Effector CD4-positive, alpha-beta T cell (primary cell): ENCODE measurements around the gene HUWE1.
"Not testable (repeated sequence)": the region's sequence is repeated elsewhere in the genome, so short reads cannot be mapped to it uniquely, and the experiment has no call there.

Experiments used
- DNase-seq: peaks from one replicate; pipeline ENCODE4 v3.0.0-alpha.2; 2020
- total RNA-seq: gene quantifications from one replicate; lab custom pipeline; 2026; lab: John Stamatoyannopoulos, UW

The HUWE1 gene, protein sequence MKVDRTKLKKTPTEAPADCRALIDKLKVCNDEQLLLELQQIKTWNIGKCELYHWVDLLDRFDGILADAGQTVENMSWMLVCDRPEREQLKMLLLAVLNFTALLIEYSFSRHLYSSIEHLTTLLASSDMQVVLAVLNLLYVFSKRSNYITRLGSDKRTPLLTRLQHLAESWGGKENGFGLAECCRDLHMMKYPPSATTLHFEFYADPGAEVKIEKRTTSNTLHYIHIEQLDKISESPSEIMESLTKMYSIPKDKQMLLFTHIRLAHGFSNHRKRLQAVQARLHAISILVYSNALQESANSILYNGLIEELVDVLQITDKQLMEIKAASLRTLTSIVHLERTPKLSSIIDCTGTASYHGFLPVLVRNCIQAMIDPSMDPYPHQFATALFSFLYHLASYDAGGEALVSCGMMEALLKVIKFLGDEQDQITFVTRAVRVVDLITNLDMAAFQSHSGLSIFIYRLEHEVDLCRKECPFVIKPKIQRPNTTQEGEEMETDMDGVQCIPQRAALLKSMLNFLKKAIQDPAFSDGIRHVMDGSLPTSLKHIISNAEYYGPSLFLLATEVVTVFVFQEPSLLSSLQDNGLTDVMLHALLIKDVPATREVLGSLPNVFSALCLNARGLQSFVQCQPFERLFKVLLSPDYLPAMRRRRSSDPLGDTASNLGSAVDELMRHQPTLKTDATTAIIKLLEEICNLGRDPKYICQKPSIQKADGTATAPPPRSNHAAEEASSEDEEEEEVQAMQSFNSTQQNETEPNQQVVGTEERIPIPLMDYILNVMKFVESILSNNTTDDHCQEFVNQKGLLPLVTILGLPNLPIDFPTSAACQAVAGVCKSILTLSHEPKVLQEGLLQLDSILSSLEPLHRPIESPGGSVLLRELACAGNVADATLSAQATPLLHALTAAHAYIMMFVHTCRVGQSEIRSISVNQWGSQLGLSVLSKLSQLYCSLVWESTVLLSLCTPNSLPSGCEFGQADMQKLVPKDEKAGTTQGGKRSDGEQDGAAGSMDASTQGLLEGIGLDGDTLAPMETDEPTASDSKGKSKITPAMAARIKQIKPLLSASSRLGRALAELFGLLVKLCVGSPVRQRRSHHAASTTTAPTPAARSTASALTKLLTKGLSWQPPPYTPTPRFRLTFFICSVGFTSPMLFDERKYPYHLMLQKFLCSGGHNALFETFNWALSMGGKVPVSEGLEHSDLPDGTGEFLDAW (N-terminal part only)
- 475 reads per million, percentile 98 among the genes with 10 or more reads in this experiment for total RNA-seq

DNA sequence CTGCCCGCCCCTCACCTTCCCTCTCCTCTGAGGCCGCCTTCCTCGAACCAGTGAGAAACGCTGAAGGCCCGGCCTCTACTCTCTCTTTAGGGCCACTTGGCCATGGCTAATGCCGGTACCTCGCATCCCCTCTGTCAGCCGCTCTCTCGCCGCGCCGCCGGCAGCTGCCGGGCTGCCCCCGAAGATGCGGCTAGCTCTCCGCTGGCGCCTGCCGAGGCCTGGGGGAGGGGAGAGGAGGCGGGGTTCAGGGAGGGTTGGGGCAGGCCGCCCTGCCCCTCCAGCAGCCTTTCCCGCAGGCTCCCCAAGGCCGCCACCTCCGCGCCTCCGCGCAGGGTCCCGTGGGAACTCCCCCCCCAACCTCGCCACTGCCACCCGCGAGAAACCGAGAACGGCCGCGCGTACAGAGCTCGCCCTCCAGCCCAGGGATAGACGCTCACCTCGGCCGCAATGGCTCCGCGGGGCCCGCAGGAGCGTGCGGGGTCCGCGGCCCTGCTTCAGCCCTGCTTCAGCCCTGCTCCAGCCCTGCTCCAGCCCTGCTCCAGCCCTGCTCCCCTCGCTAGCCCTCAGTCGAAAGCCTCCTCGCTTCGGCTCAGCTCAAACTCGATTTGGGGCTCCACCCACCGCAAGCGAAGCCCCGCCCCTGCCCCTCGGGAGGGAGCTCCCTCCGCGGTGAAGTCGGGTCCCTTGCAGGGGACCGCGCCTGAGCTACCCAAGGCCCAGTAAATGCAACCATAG, at the start of gene HUWE1:
Gene HUWE1 (minus strand): TSS at position 569 of the 735 bp plus-strand sequence. CDS start 32,612 bp downstream, outside the sequence.
- peak; percentile 70 for DNase-seq

DNA sequence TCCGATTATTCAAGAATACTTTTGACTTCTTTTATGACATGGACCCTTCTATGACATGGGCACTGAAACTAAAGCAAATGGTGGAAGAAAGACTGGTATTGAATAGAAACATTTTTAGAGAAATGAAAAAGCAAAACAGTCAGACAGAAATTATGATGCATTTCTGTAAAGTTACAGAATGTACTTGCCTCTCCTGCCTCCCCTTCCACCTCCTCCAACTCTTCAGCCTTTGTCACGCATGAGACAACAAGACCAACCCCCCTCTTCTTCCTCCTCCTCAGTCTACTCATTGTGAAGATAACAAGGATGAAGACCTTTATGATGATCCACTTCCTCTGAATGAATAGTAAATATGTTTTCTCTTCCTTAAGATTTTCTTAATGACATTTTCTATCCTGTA, 46.3 kb upstream of the HUWE1 start:
- no peak for DNase-seq

DNA sequence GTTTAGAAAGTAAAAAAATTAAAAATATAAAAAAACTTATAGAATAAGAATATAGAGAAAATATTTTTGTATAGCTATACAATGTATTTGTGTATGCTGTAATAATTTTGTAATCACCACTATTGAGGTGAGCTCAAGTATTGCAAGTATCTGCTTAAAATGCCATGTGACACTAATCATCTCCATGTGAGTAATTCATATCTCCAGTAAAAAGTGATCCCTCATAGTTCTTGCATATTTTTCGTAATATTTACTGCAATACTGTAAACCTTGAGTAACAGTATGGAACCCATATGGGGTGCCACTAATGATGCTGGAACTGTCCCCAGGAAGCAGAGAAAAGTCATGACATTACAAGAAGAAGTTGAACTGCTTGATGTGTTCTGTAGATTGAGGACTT, 43.2 kb upstream of the HUWE1 start:
- DNase-seq, result no peak

DNA sequence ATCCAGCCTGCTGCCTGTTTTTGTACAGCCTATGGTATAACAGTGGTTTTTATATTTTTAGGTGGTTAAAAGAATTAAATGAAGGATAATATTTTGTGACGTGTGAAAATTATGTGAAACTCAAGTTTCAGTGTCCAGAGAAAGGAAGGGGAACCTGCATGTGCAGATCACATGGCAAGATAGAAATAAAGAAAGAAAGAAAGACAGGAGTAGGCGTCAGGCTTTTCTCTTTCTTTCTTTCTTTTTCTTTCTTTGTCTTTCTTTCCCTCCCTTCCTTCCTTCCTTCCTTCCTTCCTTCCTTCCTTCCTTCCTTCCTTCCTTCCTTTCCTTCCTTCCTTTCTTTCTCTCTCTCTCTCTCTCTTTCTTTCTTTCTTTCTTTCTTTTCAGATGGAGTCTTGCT, 42.0 kb upstream of the HUWE1 start:
- no peak for DNase-seq

DNA sequence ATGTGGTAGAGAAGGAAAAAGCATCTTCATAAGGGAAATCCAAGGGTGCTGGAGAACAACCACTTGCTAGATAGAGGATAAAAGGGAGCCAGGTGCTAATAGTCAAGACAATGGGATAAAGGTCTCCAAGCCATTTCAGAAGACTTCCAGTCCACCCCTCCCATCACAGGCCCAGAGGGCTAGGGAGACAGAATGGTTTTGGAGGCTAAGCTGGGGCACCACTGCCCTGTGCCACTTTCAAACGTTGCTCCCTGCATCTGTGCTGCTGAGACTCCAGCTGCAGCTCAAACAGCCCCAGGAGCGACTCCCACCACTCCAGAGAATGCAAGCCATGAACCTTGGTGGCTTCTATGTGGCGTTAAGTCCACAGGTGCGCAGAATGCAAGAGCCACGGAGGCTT, 38.4 kb upstream of the HUWE1 start:
- no peak for DNase-seq

DNA sequence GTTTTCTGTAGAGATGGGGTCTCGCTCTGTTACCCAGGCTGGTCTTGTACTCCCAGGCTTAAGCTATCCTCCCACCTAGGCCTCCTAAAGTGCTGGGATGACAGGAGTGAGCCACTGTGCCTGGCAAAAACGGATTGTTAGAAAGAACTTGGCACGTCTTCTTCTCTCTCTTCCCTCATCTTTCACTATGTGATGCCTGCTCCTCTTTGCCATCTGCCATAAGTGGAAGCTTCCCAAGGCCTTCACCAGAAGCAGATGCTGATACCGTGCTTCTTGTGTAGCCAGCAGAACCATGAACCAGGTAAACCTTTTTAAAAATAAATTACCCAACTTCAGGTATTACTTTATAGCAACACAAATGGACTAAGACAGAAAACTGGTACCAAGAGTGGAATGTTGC, 36.9 kb upstream of the HUWE1 start:
- DNase-seq, result no peak

DNA sequence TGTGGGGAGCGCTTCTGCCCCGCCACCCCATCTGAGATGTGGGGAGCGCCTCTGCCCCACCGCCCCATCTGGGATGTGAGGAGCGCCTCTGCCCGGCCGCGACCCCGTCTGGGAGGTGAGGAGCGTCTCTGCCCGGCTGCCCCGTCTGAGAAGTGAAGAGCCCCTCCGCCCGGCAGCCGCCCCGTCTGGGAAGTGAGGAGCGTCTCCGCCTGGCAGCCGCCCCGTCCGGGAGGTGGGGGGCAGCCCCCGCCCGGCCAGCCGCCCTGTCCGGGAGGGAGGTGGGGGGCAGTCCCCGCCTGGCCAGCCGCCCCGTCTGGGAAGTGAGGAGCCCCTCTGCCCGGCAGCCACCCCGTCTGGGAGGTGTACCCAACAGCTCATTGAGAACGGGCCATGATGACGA, 35.1 kb upstream of the HUWE1 start:
- DNase-seq, result not testable (repeated sequence)

DNA sequence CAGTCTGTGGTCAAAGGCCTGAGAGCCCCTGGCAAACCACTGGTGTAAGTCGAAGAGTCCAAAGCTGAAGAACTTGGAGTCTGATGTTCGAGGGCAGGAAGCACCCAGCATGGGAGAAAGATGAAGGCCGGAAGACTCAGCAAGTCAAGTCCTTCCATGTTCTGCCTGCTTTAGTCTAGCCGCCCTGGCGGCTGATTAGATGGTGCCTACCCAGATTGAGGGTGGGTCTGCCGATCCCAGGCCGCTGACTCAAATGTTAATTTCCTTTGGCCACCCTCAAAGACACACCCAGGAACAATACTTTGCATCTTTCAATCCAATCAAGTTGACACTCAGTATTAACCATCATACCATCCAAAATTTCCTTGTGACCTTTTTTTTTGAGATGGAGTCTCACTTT, 33.1 kb upstream of the HUWE1 start:
- not testable (repeated sequence) for DNase-seq

DNA sequence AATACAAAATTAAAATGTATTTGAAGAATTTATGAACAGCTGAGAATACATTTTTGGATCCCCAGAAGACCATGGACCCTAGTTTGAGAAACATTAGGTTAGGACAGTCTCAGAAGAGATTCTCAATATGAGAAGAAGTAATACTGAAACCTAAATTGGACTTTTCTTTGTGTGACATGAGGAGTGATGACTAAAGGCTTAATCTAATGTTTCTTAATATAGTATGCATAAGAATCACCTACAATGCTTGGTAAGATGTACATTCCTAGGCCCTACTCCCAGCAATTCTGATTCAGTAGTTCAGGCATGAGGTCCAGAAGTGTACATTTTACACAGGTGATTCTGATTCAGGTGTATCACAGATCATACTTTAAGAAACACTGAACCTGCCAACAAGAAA, 31.6 kb upstream of the HUWE1 start:
- DNase-seq, result no peak

DNA sequence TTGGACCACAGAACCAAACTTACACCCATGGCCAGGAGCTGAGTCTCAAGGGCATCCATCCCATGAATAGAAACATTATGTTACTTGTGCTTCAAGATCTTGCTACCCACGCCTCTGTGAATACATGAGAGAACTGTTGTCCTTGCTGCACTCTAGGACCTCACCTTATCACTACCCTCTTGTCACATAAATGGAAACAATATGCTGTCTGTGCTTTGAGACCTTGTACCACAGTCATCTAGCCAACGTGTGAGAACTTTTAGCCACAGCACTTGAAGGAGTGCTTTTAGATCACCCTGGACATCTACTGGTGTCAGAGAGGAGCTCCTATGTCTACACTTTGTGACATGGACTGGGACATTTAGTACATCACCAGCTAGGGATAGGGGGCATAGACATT, 30.7 kb upstream of the HUWE1 start:
- DNase-seq, result no peak

DNA sequence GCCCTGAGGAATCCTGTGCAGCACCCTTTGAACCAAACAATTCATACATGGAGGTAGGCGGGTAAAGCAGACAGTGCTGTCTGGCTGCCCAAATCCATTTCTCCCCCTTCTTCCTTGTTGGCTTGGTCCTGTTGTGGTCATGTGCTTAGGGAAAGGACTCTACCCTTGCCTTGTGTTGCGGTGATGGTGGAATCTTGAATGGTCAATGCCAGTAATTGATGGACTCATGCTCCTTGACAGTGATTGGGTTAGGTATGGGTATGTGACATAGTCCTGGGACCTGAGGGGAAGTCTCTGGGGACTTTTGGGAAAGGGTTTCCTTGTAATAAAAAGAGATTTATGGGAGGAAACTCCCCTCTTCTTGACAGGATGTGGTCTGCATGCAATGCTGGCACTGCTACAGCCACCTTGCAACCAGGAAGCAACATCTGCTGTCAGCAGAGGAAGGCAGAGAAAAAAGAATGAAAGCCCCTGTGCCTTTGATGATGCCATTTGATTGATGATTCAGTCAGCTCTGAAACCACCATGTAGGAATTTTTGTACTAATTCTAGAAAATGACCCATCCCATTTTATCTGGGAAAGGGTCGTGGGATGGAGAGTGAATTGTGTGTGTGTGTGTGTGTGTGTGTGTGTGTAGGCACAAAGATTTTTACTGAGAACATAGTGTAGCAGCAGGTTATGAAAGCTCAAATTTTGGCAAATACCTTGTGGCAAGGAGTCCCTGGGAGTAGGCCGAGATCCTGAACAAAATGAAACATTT, 30.0 kb upstream of the HUWE1 start:
- DNase-seq, result peak; percentile 30

DNA sequence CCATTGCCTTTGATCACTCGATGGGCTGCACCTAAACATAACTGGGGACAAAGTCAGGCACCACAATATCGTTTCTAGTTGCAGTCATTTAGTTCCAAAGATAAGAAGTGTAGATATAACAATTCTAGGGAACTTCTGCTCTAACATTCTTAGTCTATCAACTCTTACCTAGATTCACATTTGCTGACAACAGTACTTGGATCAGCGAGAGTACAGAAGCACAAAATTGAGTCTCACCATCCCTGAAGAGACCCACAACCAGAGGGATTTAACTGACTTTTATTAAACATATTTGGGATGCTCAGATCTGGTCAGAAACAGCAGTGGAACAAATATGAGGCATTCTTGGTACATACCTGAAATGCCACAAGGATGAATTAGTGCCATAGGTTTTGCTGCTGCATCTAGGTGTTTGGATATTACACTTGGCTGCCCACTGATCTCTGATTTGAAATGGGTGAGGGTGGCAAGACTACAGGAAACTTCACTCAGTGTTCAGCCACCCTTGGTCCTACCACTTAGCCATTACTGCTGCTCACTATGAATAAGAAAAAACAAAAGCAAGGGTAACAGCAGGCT, 28.9 kb upstream of the HUWE1 start:
- DNase-seq, result no peak

DNA sequence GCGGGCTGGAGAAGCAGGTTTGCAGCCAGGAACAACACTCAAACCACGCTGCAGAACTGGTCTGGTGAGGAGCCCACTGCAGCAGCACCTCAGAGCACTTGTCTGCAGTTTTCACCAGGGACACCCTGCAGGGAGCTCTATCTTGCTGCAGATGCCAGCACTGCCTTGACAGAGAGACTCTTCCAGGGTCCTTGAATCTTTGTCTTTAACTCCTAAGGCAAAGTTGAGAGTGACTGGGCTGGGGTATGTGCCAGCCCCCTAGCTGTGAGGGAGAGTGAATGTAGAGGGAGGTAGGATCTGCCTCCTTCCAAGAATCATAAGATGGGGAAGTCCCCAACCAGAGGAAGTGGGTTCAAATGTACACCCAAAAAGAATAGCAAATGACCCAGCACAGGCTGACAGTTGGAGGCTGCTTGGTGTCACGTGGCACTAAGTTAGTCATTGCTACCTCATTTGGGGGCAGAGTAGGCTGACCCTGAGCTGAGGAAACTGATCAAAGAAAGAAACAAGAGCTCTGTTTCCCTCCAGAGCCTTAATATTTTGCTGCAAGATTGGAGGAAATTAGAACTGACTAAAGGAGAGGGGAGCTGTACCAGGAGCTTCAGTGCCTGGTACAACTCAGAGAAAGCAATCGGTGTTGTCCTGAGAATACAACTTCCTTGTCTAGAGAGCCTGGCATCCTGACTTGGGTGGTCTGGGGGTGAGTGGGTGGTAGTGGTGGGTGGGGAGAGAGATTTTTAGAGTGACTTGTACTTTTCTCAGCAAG, 28.2 kb upstream of the HUWE1 start:
- DNase-seq, result peak; percentile 36

DNA sequence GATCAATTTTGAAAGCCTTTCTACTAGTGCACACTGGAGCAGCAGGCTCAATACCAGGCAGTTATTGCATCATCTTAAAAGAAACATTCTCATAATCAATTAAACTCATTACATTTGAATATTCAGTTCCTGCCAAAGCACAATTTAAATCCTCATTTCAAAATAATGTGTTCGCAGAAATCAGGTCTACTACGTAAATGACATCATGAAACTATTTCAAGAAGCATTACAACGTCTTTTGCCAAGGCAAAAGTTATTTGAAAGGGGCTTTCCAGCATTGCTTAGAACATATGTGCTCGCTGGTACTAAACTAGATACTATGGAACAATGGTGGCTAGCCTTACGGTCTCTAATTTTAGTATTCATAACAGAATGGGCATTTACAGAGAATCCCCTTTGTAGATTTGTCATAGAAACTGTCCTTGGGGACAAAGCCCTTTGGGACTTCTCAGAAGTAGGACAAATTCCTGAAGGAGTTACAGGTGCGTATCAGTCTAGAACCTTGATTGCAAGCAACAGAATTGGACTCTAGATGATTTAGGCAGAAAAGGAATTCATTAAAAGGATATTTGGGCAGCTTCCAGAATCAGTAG, 27.6 kb upstream of the HUWE1 start:
- DNase-seq, result no peak

DNA sequence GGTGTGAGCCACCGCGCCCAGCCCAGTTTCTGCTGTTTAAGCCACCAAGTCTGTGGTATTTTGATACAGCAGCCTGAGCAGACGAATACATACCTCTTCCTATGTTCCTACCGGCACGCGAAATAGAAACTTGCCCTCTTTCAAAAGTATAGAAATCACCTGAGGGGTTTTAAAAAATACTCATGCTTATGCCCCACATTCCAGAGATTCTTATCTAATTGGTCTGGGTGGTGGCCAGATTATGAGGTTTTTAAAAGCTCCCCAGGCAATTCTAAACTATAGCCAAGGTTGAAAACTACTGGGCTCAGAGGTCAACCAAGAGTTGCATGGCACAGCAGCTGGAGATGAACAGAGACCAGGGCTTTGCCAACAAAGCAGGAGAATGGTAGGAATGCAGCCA, 24.9 kb upstream of the HUWE1 start:
- no peak for DNase-seq

DNA sequence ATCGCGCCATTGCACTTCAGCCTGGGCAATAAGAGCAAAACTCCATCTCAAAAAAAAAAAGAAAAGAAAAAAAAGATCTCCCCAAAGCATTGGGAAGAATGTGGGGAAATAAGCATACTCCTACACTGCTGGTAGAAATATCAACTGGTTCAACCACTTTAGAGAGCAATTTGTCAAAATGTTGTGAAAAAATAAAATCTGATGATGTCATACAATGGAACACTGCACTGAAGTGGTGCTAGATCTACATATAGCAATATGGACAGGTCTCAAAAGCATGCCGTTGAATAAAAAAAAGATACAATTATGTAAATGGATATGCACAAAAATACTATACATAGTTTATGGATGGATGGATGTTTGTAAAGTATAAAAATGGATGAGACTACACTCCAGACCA, 18.3 kb upstream of the HUWE1 start:
- DNase-seq, result no peak

DNA sequence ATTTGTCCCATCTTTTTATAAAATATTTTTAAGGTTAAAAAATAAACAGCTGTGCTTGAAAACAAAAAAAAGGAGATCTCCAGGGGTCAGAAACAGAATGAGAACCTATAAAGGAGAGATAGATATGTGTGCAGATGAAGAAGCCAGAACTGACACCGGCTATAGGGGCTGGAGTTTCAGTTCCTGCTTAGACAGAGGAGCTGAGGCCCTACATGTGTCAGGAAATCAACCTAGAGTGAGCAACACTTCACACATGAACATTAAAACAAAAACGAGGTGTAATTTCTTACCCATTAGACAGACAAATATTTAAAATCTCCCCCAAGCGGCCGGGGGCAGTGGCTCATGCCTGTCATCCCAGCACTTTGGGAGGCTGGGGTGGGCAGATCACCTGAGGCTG, 17.8 kb upstream of the HUWE1 start:
- DNase-seq, result no peak

DNA sequence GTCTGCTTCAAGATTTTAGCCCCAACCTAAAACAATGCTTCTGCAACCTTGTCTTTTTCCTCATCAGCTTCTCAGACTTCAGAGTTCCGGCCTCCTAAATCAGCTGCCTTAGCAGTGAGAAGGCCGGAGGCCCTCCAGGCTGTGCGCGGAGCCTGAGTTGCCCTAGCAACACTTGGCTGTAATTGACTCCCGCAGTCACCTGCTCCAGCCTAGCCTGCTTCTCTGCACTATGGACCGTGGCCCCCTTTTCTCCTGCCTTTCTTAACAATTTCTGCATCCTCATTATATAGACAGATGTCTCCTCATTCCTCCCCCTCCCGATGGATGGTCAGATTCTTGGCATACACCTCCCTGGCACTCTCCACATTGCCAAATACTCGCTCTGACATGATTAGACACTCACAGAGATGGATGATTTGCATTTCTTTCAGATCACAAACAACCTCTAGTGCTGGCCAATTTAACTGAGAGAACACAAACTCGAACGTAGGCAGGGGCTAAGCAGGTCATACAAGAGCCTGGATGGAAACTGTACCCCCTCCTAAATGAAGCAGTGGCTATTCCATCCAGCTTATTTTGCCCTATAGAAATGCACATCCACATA, 9.5 kb upstream of the HUWE1 start:
- no peak for DNase-seq

DNA sequence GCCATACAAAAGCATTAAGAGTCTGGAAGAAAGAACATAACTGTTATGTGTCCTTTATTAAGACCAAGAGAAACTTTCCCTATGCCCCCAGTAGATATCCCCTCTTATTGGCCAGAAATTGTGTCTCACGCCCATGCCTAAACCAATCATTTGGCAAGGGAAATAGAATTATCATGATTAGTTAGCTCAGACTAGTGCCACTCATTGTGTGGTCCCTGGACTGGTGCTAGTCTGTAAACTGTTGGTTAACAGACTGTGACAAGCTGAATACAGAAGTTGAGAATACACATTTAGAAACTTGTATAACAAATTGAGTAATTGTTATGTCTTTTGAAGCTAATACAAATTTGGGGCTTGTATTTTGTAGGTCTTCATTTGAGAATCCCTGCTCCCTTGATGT, 8.1 kb upstream of the HUWE1 start:
- no peak for DNase-seq

DNA sequence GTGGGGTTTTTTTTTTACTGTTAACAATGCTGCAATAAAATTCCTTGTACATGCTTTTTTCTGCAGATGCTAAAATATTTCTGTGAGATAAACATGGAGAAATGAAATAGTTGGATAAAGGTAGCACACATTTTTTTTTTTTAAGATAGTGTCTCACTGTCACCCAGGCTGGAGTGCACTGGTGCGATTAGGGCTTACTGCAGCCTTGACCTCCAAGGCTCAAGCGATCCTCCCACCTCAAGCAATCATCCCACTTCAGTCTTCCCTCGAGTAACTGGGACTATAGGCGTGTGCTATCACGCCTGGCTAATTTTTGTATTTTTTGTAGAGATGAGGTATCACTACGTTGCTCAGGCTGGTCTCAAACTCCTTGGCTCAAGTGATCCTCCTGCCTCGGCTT, 1.8 kb upstream of the HUWE1 start:
- DNase-seq, result no peak
